UCSD-AML1 (cell line): ENCODE results near the gene SYCN.

ENCODE experiments used
- DNase-seq: peaks from one replicate; lab custom pipeline; 2025; ENCODE audit not compliant: unreplicated experiment; lab: John Stamatoyannopoulos, UW

The SYCN gene

GRCh38 chr19:39156326-39157230, 47.5 kb downstream of the SYCN start:
- DNase-seq: no peak

GRCh38 chr19:39155741-39156140, 48.3 kb downstream of the SYCN start:
- no peak for DNase-seq

GRCh38 chr19:39155114-39155700, 48.9 kb downstream of the SYCN start:
- no peak for DNase-seq

GRCh38 chr19:39154629-39155100, 49.4 kb downstream of the SYCN start:
- DNase-seq: no peak

- no peak for DNase-seq
These were observed 49.9 kb downstream of the SYCN start for GRCh38 chr19:39154100-39154628.
